Nucleus accumbens (tissue), 56 donors: ENCODE measurements around the gene MYOG.

Source experiments
- DNase-seq, 56 donors: peaks; one replicate each; lab custom pipeline; 2025; lab: John Stamatoyannopoulos, UW

Gene MYOG

DNA sequence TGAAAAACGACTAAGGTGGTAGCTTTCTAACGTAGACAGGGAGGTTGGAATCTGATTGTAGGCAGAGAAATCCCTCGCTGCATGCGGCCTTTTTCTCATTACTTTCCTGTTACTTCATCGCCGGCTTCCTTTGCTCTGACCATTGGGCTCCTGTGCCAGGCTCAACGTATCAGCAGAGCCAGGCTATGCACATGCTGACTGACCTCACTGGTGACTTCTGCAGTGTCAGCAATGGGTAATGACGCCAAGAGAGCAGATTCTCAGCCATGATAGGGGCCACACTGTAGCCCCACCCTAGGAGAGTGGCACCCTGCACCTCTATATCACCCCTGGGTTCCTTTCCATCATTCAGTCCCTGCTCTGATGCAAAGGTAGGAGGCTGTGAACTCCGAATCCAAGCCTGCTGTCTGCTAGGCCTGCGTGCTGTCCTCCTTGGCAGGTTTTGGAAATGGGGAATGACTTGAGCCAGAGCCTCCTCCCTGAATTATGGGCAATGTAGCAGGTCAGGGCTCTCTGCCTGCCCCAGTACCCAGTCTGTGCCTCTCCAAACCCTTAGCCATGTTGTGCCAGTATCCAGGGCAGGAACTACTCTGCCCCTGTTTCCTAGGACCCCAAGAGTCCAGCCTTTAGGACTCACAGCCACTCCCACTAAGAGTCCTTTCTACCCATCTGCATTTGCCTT is 48.2 kb downstream of the MYOG start:
- DNase-seq = no peak

DNA sequence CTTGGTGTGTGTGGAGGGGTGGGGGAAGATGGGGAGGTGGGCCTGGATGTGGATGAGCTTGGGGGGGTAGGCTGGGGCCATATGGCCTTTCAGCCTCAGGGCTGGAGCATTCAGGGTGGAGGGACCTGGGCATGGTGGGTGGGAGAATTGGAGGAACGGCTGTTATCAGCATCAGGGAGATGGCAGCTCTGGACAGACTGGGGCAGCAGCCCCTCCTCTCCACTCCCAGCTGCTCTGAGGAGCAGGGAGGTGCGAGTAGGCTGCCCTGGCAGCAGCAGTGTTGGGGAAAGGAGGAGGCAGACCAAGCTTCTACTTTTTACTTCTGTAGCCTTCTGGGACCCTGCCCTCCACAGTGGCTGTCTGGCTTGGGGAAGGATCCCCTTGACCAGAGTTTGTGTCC is 49.3 kb downstream of the MYOG start:
- DNase-seq = no peak

DNA sequence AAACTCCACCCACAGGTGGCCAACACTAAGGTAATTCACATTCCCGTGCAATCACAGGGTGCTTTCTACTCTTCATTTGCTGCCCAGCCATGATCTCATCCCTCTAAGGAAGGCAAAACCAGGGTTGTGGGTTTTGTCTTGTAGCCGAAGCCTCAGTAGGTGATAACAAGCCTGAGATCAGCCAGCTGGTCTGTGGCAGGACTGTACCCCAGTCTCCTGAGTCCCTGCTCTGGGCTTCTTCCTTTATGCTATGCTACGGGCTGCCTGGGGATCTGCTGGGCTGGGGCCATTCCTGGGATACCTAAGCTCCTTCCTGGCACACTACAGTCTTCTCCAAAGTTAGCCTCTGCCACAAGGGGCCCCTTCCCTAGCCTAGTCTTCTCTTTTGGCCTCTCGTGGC is 49.7 kb downstream of the MYOG start:
- no peak for DNase-seq

DNA sequence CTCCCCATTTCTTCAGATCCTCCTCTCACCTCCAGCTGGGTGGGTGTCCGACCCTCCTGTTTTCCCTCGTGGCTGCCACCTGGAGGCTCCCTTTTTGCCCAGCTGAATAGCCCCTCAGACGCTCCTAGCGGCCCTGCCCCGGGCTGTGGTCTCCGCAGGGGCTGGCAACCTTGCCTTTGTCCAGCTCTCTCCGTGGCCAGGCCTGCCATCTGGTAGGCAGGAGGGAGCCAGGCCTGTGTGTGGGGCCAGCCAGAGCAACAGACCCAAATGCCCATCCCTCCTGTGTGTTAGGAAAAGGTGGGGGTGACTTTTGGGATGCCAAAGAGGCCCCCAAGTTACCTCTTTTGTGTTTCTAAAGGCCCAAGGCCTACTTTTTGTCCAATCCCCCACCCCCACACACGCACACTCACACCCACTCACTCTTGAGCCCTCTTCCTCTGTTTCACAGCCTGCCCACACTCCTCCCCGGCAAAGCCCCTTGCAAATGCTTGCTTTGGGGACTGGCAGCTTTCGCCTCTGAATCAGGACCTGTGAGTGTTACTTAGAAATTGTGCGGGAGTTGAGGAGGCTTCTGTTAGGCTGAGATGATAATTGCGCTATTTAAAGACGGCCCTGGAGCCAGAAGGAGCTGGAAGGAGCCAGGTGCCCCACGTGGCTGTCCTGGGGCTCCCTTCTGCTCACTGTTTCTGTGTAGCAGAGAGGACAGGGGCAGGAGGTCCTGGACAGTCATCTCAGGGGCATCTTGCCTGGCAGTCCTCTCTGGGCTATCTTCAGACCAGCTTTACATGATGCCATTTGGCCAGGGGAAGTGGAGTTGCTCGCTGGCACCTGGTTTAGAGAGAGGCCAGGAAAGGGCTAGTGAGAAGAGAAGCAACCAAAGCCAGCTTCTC is 50.5 kb downstream of the MYOG start:
- DNase-seq = peak in 3 of 56 donors; percentile 14 to 39 (median 22)

DNA sequence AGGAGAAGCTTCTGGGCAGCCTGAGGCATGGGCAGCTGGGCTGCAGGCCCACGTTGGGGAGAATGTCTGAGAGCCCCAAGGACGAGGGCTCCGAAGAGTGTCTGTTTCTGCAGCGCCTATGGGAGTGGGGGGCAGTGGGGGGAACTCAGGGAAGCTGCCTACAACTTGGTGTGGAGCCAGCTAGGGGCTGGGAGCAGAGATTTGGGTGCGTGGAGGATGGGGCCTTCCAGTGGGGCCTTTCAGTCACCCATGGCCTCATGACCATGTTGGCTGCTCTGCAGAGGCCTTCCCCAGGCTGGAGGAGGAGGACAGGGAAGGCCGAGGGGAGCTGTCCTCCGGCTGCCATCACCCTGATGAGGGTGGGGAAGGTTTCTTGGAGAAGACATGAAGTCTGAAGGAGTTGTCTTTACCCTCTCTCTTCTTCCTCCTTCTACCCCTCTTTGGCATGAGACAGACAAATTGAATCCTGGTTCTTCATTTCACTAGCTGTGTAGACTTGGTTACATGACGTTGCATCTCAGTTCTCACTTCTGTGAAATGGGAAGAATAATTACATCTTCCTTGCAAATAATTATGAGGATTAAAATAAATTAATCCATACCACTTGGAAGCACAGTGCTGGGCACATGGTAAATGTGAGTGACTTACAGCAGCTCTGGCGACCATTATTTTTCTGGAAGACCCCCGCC is 51.2 kb downstream of the MYOG start:
- no peak for DNase-seq

DNA sequence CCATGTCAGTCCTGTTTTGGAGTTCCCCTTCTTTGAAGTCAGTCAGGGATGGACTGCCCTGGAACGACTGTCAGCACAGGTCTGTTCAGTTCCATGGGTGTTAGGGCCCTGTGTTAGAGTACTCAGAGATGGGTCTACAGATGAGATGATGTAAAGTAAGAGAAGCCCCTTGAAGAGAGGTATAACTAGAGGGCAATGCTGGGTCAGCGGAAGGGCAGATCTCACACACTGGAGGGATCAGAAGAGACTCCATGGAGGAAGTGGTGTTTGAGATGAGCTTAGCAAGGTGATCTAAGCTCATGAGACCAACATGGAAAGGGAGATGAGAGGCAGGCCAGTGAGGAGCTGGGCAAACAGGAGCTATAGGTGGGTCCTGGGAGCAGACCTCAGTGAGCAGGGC is 51.9 kb downstream of the MYOG start:
- DNase-seq = no peak

DNA sequence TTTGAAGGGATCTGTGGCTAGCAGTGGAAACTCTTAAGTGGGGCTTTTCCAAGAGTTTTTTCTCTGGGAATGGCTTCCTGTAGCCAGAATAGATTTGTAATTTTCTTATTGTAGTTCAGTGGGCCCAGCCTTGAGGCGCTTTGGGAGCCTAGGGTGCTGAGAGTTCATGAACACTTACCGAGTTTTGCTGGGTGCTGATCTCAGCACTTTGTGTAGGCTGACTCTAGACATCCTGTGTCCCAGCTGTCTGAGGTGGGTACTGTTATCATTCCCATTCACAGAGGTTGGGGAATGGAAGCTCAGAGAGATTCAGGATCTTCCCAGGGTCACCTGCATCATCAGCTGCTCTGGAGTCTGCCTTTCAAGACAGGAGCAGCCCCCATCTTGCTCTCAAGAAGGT is 52.5 kb downstream of the MYOG start:
- DNase-seq = no peak
